ENCODE data around the gene CDHR5. TPM values are rescaled to one million over a fixed set of nuclear protein-coding genes. Genes with fewer than 3 reads are reported as not detected.

The CDHR5 gene
- total RNA-seq, 1 donor from 2014 or later, result not detected

GRCh38 chr11:614623-615503, 9.9 kb downstream of the CDHR5 start:
- TF ChIP-seq CTCF (IDR thresholded peaks at IDR 0.05), result no peak
- peaks cover 10% of the 10 kb centered on the region for H3K4me1 Mint-ChIP-seq (ENCODE audit: unreplicated experiment)
- no peaks in the 10 kb centered on the region for H3K27me3 Mint-ChIP-seq (ENCODE audit: unreplicated experiment)
- H3K36me3 Mint-ChIP-seq (ENCODE audit: unreplicated experiment), result peaks cover 10% of the 10 kb centered on the region
- H3K27ac Mint-ChIP-seq (ENCODE audit: unreplicated experiment), result peak overlapping the region; percentile 89
- peak overlapping the region; percentile 84 for H3K4me3 Mint-ChIP-seq (ENCODE audit: unreplicated experiment)
- H3K9me3 Mint-ChIP-seq (ENCODE audit: unreplicated experiment), result no peaks in the 10 kb centered on the region
- no peak for DNase-seq (ENCODE audit: extremely low spot score, unreplicated experiment)

GRCh38 chr11:614021-614622, 10.6 kb downstream of the CDHR5 start:
- no peaks in the 10 kb centered on the region for H3K27me3 Mint-ChIP-seq (ENCODE audit: unreplicated experiment)
- H3K27ac Mint-ChIP-seq (ENCODE audit: unreplicated experiment), result peak overlapping the region; percentile 50

GRCh38 chr11:613369-613968, 11.3 kb downstream of the CDHR5 start:
- H3K36me3 Mint-ChIP-seq (ENCODE audit: unreplicated experiment), result peaks cover 14% of the 10 kb centered on the region
- TF ChIP-seq CTCF (IDR thresholded peaks at IDR 0.05), result no peak
- no peak overlapping the region for H3K27ac Mint-ChIP-seq (ENCODE audit: unreplicated experiment)
- DNase-seq (ENCODE audit: extremely low spot score, unreplicated experiment), result no peak
- peaks cover 10% of the 10 kb centered on the region for H3K4me1 Mint-ChIP-seq (ENCODE audit: unreplicated experiment)
- no peaks in the 10 kb centered on the region for H3K9me3 Mint-ChIP-seq (ENCODE audit: unreplicated experiment)
- H3K27me3 Mint-ChIP-seq (ENCODE audit: unreplicated experiment), result no peaks in the 10 kb centered on the region
- no peak overlapping the region for H3K4me3 Mint-ChIP-seq (ENCODE audit: unreplicated experiment)

More at GRCh38 chr11:614021-614622, 10.6 kb downstream of the CDHR5 start:
- peaks cover 10% of the 10 kb centered on the region for H3K4me1 Mint-ChIP-seq (ENCODE audit: unreplicated experiment)
- peaks cover 11% of the 10 kb centered on the region for H3K36me3 Mint-ChIP-seq (ENCODE audit: unreplicated experiment)
- peak overlapping the region; percentile 61 for H3K4me3 Mint-ChIP-seq (ENCODE audit: unreplicated experiment)
- DNase-seq (ENCODE audit: extremely low spot score, unreplicated experiment), result no peak
- no peaks in the 10 kb centered on the region for H3K9me3 Mint-ChIP-seq (ENCODE audit: unreplicated experiment)
- no peak for TF ChIP-seq CTCF (IDR thresholded peaks at IDR 0.05)

GRCh38 chr11:612961-613300, 11.8 kb downstream of the CDHR5 start:
- Mint-ChIP-seq H3K9me3 (ENCODE audit: unreplicated experiment) (no peaks in the 10 kb centered on the region), H3K4me1 (ENCODE audit: unreplicated experiment) (peaks cover 10% of the 10 kb centered on the region), H3K4me3 (ENCODE audit: unreplicated experiment) (no peak overlapping the region), H3K27me3 (ENCODE audit: unreplicated experiment) (no peaks in the 10 kb centered on the region), H3K27ac (ENCODE audit: unreplicated experiment) (no peak overlapping the region), H3K36me3 (ENCODE audit: unreplicated experiment) (peaks cover 16% of the 10 kb centered on the region)
- no peak for TF ChIP-seq CTCF (IDR thresholded peaks at IDR 0.05)
- peak; percentile 76 for DNase-seq (ENCODE audit: extremely low spot score, unreplicated experiment)

Measured in osteocyte (in vitro differentiated cells).